H9 (cell line): ENCODE measurements around the gene MADCAM1. TPM values are rescaled to one million over a fixed set of nuclear protein-coding genes. Genes with fewer than 3 reads are reported as not detected.

Experiments
- DNase-seq: peaks from one replicate; pipeline ENCODE4 v3.0.0-alpha.2; 2017
- H2AFZ ChIP-seq: one replicate; pipeline ENCODE4 v1.6.1; 2013; ENCODE audit warnings: mild to moderate bottlenecking, low read length, control low read depth, moderate library complexity
- H2AK5ac ChIP-seq: 2 replicates; pipeline ENCODE4 v1.6.1; 2013; ENCODE audit warnings: low read length, control low read depth, mixed read lengths; ENCODE audit not compliant: insufficient read length
- H2BK120ac ChIP-seq: one replicate; pipeline ENCODE4 v1.6.1; 2013; ENCODE audit warnings: low read depth, mild to moderate bottlenecking, low read length, control low read depth, inconsistent platforms; ENCODE audit not compliant: poor library complexity, severe bottlenecking
- H2BK12ac ChIP-seq: 2 replicates; pipeline ENCODE4 v1.6.1; 2013; ENCODE audit warnings: low read length, control low read depth, mixed read lengths, low read depth; ENCODE audit not compliant: insufficient read length
- H2BK15ac ChIP-seq: 2 replicates; pipeline ENCODE4 v1.6.1; 2013; ENCODE audit warnings: low read depth, low read length, control low read depth
- H2BK20ac ChIP-seq: one replicate; pipeline ENCODE4 v1.6.1; 2013; ENCODE audit warnings: low read depth, mild to moderate bottlenecking, low read length, control low read depth, inconsistent platforms; ENCODE audit not compliant: poor library complexity, severe bottlenecking
- H2BK5ac ChIP-seq: 2 replicates; pipeline ENCODE4 v1.6.1; 2013; ENCODE audit warnings: low read length, control low read depth, mixed read lengths; ENCODE audit not compliant: insufficient read length
- H3K14ac ChIP-seq: 2 replicates; pipeline ENCODE4 v1.6.1; 2013; ENCODE audit warnings: low read length, control low read depth; ENCODE audit not compliant: insufficient read depth
- H3K18ac ChIP-seq: 2 replicates; pipeline ENCODE4 v1.6.1; 2013; ENCODE audit warnings: low read depth, mild to moderate bottlenecking, mixed read lengths, low read length, control low read depth; ENCODE audit not compliant: insufficient read length
- H3K23ac ChIP-seq: 2 replicates; pipeline ENCODE4 v1.6.1; 2013; ENCODE audit warnings: low read length, control low read depth, mixed read lengths, low read depth; ENCODE audit not compliant: insufficient read length
- H3K23me2 ChIP-seq: 2 replicates; pipeline ENCODE4 v1.6.1; 2013; ENCODE audit warnings: low read depth, mild to moderate bottlenecking, mixed read lengths, low read length, control low read depth; ENCODE audit not compliant: insufficient read length, poor library complexity, severe bottlenecking
- H3K27ac ChIP-seq: 2 replicates; pipeline ENCODE4 v1.5.1; 2013; ENCODE audit warnings: low read length, control low read depth, mixed read lengths, low read depth; ENCODE audit not compliant: insufficient read length
- H3K27me3 ChIP-seq: 2 replicates; pipeline ENCODE4 v1.6.1; 2013; ENCODE audit warnings: low read length, control low read depth, inconsistent platforms; ENCODE audit not compliant: insufficient read depth
- H3K4ac ChIP-seq: 2 replicates; pipeline ENCODE4 v1.6.1; 2013; ENCODE audit warnings: low read depth, mild to moderate bottlenecking, control low read depth, inconsistent platforms, low read length, moderate library complexity
- H3K4me1 ChIP-seq: 2 replicates; pipeline ENCODE4 v1.6.1; 2013; ENCODE audit warnings: low read length, control low read depth, inconsistent platforms; ENCODE audit not compliant: insufficient read depth
- H3K4me2 ChIP-seq: 2 replicates; pipeline ENCODE4 v1.6.1; 2013; ENCODE audit warnings: low read length, control low read depth, mixed read lengths; ENCODE audit not compliant: insufficient read length, insufficient read depth
- H3K56ac ChIP-seq: 2 replicates; pipeline ENCODE4 v1.6.1; 2013; ENCODE audit warnings: low read depth, mild to moderate bottlenecking, mixed read lengths, low read length, control low read depth; ENCODE audit not compliant: insufficient read length
- H3K79me1 ChIP-seq: 2 replicates; pipeline ENCODE4 v1.6.1; 2013; ENCODE audit warnings: low read depth, mild to moderate bottlenecking, moderate library complexity, low read length, control low read depth, inconsistent platforms; ENCODE audit not compliant: insufficient read depth, poor library complexity, severe bottlenecking
- H3K79me2 ChIP-seq: 2 replicates; pipeline ENCODE4 v1.6.1; 2013; ENCODE audit warnings: low read length, control low read depth, inconsistent platforms; ENCODE audit not compliant: insufficient read depth
- H3K9ac ChIP-seq: 2 replicates; pipeline ENCODE4 v1.6.1; 2013; ENCODE audit warnings: low read length, control low read depth, mixed read lengths; ENCODE audit not compliant: insufficient read length; ENCODE audit errors: extremely low read depth
- H3K9me3 ChIP-seq: one replicate; pipeline ENCODE4 v1.6.1; 2013; ENCODE audit warnings: low read depth, low read length, inconsistent platforms; ENCODE audit not compliant: control insufficient read depth
- H3T11ph ChIP-seq: one replicate; pipeline ENCODE4 v1.6.1; 2013; ENCODE audit warnings: mild to moderate bottlenecking, low read length, control low read depth, inconsistent platforms
- H4K20me1 ChIP-seq: one replicate; pipeline ENCODE4 v1.6.1; 2013; ENCODE audit not compliant: control insufficient read depth, insufficient read length, insufficient read depth
- H4K5ac ChIP-seq: 2 replicates; pipeline ENCODE4 v1.6.1; 2013; ENCODE audit warnings: low read depth, mild to moderate bottlenecking, mixed read lengths, low read length, control low read depth; ENCODE audit not compliant: insufficient read length
- H4K8ac ChIP-seq: replicated peaks from 2 replicates; pipeline ENCODE4 v1.6.1; 2013; ENCODE audit warnings: low read length, control low read depth, mixed read lengths, low read depth; ENCODE audit not compliant: insufficient read length
- H4K91ac ChIP-seq: 2 replicates; pipeline ENCODE4 v1.6.1; 2013; ENCODE audit warnings: low read depth, mild to moderate bottlenecking, moderate library complexity, mixed read lengths, low read length, control low read depth; ENCODE audit not compliant: insufficient read length
- H3K27ac Mint-ChIP-seq, 3 experiments: 2 replicates in 2 of 3; 3 replicates in 1 of 3; pipeline ENCODE4 v1.8.0; 2020 to 2021; ENCODE audit warnings: mixed read lengths in 3 of 3, mild to moderate bottlenecking in 1 of 3, moderate library complexity in 1 of 3
- H3K27me3 Mint-ChIP-seq: 2 replicates; pipeline ENCODE4 v1.8.0; 2021; ENCODE audit warnings: low read depth, mild to moderate bottlenecking, moderate library complexity, mixed read lengths
- H3K36me3 Mint-ChIP-seq, 3 experiments: 2 replicates in 2 of 3; 3 replicates in 1 of 3; pipeline ENCODE4 v1.8.0; 2020 to 2021; ENCODE audit warnings: low read depth in 3 of 3, mixed read lengths in 3 of 3; ENCODE audit not compliant: insufficient read depth in 1 of 3
- H3K4me1 Mint-ChIP-seq, 2 experiments: 2 replicates each; pipeline ENCODE4 v1.8.0; 2020; ENCODE audit warnings: mixed read lengths in 2 of 2
- H3K4me3 Mint-ChIP-seq, 2 experiments: 2 replicates in 1 of 2; 3 replicates in 1 of 2; pipeline ENCODE4 v1.8.0; 2020 to 2021; ENCODE audit warnings: mild to moderate bottlenecking in 2 of 2, mixed read lengths in 2 of 2, moderate library complexity in 1 of 2
- H3K9me3 Mint-ChIP-seq, 2 experiments: 2 replicates in 1 of 2; 3 replicates in 1 of 2; pipeline ENCODE4 v1.8.0; 2020; ENCODE audit warnings: mild to moderate bottlenecking in 2 of 2, mixed read lengths in 2 of 2, moderate library complexity in 1 of 2
- WGBS: extraction: QIAGEN DNeasy Blood & Tissue Kit; methylation state at CpG from one replicate; pipeline ENCODE4 v1.1.7; 2013; ENCODE audit warnings: missing lambda C conversion rate, low lambda C conversion rate, mixed read lengths; ENCODE audit not compliant: insufficient read length; ENCODE audit errors: extremely low coverage; 5-methylcytosine and 5-hydroxymethylcytosine counted together
- total RNA-seq: library from RNA; stranded (reverse); gene quantifications from 2 replicates; pipeline ENCODE4 v1.2.1, GENCODE V29; 2021
- TF ChIP-seq, protein P1 (sequence below): fragments of 200-600 bp; sonication (generic); conservative IDR thresholded peaks from 3 replicates; pipeline ENCODE4 v1.8.0; 2021; ENCODE audit warnings: antibody characterized with exemption, mild to moderate bottlenecking

Gene MADCAM1
- total RNA-seq, 1 experiment from 2014 or later: 1.2 TPM

DNA sequence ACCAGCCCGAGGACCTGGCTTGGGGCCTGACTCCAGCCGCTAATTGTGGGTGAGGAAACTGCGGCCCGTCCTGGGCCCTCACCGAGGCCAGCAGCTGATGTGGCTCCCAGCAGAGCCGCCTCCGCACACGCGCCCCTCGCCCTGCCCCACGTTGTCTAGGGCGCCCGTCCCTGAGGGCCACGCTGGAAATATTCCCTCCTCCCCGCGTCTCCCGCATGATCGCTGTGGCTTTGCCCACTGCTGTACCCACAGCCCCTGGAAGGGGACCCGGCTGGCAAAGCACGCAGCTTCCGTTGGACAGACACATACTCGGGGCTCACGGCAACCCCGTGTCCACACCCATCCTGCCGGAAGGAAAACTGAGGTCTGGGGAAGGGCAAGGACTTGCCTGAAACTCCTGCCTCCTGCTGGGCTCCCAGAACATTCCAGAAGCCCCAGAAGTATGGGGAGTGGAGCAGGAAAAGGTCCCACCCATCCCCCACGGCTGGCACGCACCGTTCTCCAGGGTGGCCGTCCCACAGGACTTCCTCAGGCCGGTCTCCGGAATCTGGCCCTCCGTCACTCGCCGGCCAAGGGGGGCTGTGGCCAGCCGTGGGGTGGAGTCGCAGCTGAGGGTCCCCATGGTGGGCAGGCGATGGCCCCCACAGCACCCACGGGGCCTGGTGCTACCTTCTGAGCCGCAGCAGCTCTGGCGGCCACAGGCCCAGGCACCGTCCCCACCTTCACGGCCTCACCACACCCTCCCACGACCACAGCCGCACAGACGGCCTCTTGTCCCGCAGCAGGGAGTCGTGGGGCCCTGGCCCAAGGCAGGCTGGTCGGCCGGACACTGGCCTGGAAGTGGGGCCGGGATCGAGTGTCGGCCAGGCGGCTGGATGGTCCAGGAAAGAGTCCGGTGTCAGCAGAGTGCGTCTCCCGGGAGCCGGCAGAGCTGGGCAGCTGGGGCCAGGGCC lies 21.9 kb upstream of the MADCAM1 start:
- no peaks in the 10 kb centered on the region for H3K27me3 ChIP-seq
- H4K20me1 ChIP-seq: no peaks in the 10 kb centered on the region
- H3K23ac ChIP-seq: no peak overlapping the region
- TF ChIP-seq, protein P1, sequence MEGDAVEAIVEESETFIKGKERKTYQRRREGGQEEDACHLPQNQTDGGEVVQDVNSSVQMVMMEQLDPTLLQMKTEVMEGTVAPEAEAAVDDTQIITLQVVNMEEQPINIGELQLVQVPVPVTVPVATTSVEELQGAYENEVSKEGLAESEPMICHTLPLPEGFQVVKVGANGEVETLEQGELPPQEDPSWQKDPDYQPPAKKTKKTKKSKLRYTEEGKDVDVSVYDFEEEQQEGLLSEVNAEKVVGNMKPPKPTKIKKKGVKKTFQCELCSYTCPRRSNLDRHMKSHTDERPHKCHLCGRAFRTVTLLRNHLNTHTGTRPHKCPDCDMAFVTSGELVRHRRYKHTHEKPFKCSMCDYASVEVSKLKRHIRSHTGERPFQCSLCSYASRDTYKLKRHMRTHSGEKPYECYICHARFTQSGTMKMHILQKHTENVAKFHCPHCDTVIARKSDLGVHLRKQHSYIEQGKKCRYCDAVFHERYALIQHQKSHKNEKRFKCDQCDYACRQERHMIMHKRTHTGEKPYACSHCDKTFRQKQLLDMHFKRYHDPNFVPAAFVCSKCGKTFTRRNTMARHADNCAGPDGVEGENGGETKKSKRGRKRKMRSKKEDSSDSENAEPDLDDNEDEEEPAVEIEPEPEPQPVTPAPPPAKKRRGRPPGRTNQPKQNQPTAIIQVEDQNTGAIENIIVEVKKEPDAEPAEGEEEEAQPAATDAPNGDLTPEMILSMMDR: no peak
- Mint-ChIP-seq H3K9me3 (no peaks in the 10 kb centered on the region), H3K36me3 (no peaks in the 10 kb centered on the region), H3K4me3 (no peak overlapping the region), H3K27ac (no peak overlapping the region), H3K4me1 (peaks cover 3 to 13% of the 10 kb centered on the region in 2 experiments), H3K27me3 (peaks cover 5% of the 10 kb centered on the region)
- no peaks in the 10 kb centered on the region for H3K9me3 ChIP-seq
- H3T11ph ChIP-seq: no peak overlapping the region
- no peak overlapping the region for H2BK20ac ChIP-seq
- H3K27ac ChIP-seq: no peak overlapping the region
- H2BK120ac ChIP-seq: no peak overlapping the region
- no peak overlapping the region for H4K8ac ChIP-seq
- H3K14ac ChIP-seq: no peak overlapping the region; the same call in 1 of the 2 replicates
- no peak overlapping the region for H3K56ac ChIP-seq
- H2AFZ ChIP-seq: no peak overlapping the region
- H2BK15ac ChIP-seq: no peak overlapping the region
- no peaks in the 10 kb centered on the region for H3K23me2 ChIP-seq
- H3K79me1 ChIP-seq: no peaks in the 10 kb centered on the region
- H3K18ac ChIP-seq: no peak overlapping the region
- no peak overlapping the region for H4K91ac ChIP-seq
- H2AK5ac ChIP-seq: no peak overlapping the region
- no peak for DNase-seq
- H2BK12ac ChIP-seq: no peak overlapping the region
- H3K4me1 ChIP-seq: no peaks in the 10 kb centered on the region
- H2BK5ac ChIP-seq: no peak overlapping the region
- no peak overlapping the region for H3K4me2 ChIP-seq
- no peaks in the 10 kb centered on the region for H3K79me2 ChIP-seq
- whole genome bisulfite sequencing: no CpG with 5 or more reads among the region's 57 CpGs
- no peak overlapping the region for H3K9ac ChIP-seq
- H3K4ac ChIP-seq: no peak overlapping the region
- no peak overlapping the region for H4K5ac ChIP-seq
